ENCODE data around the gene PSAT1. TPM values are rescaled to one million over a fixed set of nuclear protein-coding genes. Genes with fewer than 3 reads are reported as not detected.

The PSAT1 gene
- total and polyA plus RNA-seq, 4 donors, result 4.0 to 48.4 (median 11.1) TPM

DNA sequence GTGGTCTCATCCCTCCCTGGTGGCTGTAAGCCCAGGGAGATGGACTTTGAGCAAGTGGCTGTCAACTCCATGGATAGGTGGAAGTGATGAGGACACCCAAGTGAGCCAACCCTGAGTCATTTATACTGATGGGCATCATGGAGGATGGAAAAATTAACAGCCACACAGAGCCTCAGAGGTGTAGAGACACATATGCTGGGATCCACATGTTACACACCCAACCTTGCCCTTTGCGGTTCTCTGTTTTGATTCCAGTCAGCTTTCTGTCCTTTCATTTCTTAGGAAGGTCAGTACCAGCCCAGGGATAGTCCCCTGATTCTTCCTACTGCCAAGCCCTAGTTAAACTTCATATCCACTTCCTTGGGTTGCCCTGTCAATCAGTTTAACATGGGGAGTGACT, 51.9 kb downstream of the PSAT1 start:
- ATAC-seq (ENCODE audit: insufficient read depth, low FRiP score) (no peak), DNase-seq (no peak)
- no peaks in the 10 kb centered on the region for H3K9me3 ChIP-seq (ENCODE audit: control insufficient read depth in 4 of 4, insufficient read depth in 3 of 4, low read length in 3 of 4)
- no peak for TF ChIP-seq CTCF (IDR thresholded peaks at IDR 0.05; ENCODE audit: control extremely low read depth, extremely low read depth)
- no peak overlapping the region for H3K9ac ChIP-seq (ENCODE audit: insufficient read depth in 1 of 2, low read length in 2 of 2)
- no peaks in the 10 kb centered on the region for H3K27me3 ChIP-seq (ENCODE audit: control insufficient read depth in 3 of 3, insufficient read depth in 3 of 3, low read length in 2 of 3)
- H3K4me1 ChIP-seq (ENCODE audit: control insufficient read depth in 5 of 5, insufficient read depth in 5 of 5, low read length in 5 of 5), result no peaks in the 10 kb centered on the region
- H3K27ac ChIP-seq (ENCODE audit: low read depth in 1 of 2, low read length in 1 of 2), result no peak overlapping the region
- no peak overlapping the region for H3K4me3 ChIP-seq
- WGBS, 2 donors, result 88 to 98% methylated on average over 1 of the region's 1 CpG
- H3K36me3 ChIP-seq (ENCODE audit: control insufficient read depth in 4 of 4, insufficient read depth in 4 of 4, low read length in 4 of 4), result no peaks in the 10 kb centered on the region

- TF ChIP-seq CTCF (IDR thresholded peaks at IDR 0.05; ENCODE audit: control extremely low read depth, extremely low read depth), result no peak
- ATAC-seq (ENCODE audit: insufficient read depth, low FRiP score) (no peak), DNase-seq (no peak)
- 53 to 63% methylated on average over 2 of the region's 2 CpGs for WGBS, 2 donors
- Histone ChIP-seq H3K27me3 (ENCODE audit: control insufficient read depth in 3 of 3, insufficient read depth in 3 of 3, low read length in 2 of 3) (no peaks in the 10 kb centered on the region), H3K36me3 (ENCODE audit: control insufficient read depth in 4 of 4, insufficient read depth in 4 of 4, low read length in 4 of 4) (no peaks in the 10 kb centered on the region), H3K9ac (ENCODE audit: insufficient read depth in 1 of 2, low read length in 2 of 2) (no peak overlapping the region), H3K4me3 (no peak overlapping the region), H3K27ac (ENCODE audit: low read depth in 1 of 2, low read length in 1 of 2) (no peak overlapping the region), H3K9me3 (ENCODE audit: control insufficient read depth in 4 of 4, insufficient read depth in 3 of 4, low read length in 3 of 4) (no peaks in the 10 kb centered on the region), H3K4me1 (ENCODE audit: control insufficient read depth in 5 of 5, insufficient read depth in 5 of 5, low read length in 5 of 5) (no peaks in the 10 kb centered on the region)
Observed at GRCh38 chr9:78351816-78352215, 54.9 kb downstream of the PSAT1 start.

GRCh38 chr9:78354324-78354973, 57.5 kb downstream of the PSAT1 start:
- Histone ChIP-seq H3K27me3 (ENCODE audit: control insufficient read depth in 3 of 3, insufficient read depth in 3 of 3, low read length in 2 of 3) (no peaks in the 10 kb centered on the region), H3K4me3 (no peak overlapping the region), H3K4me1 (ENCODE audit: control insufficient read depth in 5 of 5, insufficient read depth in 5 of 5, low read length in 5 of 5) (no peaks in the 10 kb centered on the region), H3K9me3 (ENCODE audit: control insufficient read depth in 4 of 4, insufficient read depth in 3 of 4, low read length in 3 of 4) (peaks cover 0 to 2% (median 0%) of the 10 kb centered on the region in 4 donors), H3K9ac (ENCODE audit: insufficient read depth in 1 of 2, low read length in 2 of 2) (no peak overlapping the region), H3K36me3 (ENCODE audit: control insufficient read depth in 4 of 4, insufficient read depth in 4 of 4, low read length in 4 of 4) (no peaks in the 10 kb centered on the region), H3K27ac (ENCODE audit: low read depth in 1 of 2, low read length in 1 of 2) (no peak overlapping the region)
- ATAC-seq (ENCODE audit: insufficient read depth, low FRiP score) (no peak), DNase-seq (no peak)
- TF ChIP-seq CTCF (IDR thresholded peaks at IDR 0.05; ENCODE audit: control extremely low read depth, extremely low read depth), result no peak

DNA sequence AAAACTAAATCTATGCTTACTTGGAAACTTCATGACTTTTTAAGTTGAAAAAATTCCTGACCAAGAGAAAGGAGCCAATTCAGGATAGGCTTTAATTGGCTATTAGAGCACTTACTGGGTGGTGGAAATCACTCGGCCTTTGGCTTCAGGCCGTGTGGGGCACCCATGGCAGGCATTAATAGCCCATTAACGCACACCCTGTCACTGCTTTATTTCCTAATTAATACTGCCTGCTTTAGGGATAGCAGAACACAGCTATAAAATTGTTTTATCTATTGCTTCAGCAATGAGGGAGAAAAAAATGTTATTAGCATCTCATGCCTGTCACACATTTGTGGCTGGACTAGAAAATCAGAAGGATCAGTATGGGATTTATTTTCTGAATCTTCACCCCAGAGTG, 58.1 kb downstream of the PSAT1 start:
- no peaks in the 10 kb centered on the region for H3K36me3 ChIP-seq (ENCODE audit: control insufficient read depth in 4 of 4, insufficient read depth in 4 of 4, low read length in 4 of 4)
- no peak overlapping the region for H3K27ac ChIP-seq (ENCODE audit: low read depth in 1 of 2, low read length in 1 of 2)
- DNase-seq (no peak), ATAC-seq (ENCODE audit: insufficient read depth, low FRiP score) (no peak)
- H3K9me3 ChIP-seq (ENCODE audit: control insufficient read depth in 4 of 4, insufficient read depth in 3 of 4, low read length in 3 of 4), result peaks cover 0 to 2% (median 0%) of the 10 kb centered on the region in 4 donors
- H3K4me1 ChIP-seq (ENCODE audit: control insufficient read depth in 5 of 5, insufficient read depth in 5 of 5, low read length in 5 of 5), result no peaks in the 10 kb centered on the region
- no peaks in the 10 kb centered on the region for H3K27me3 ChIP-seq (ENCODE audit: control insufficient read depth in 3 of 3, insufficient read depth in 3 of 3, low read length in 2 of 3)
- H3K9ac ChIP-seq (ENCODE audit: insufficient read depth in 1 of 2, low read length in 2 of 2), result no peak overlapping the region
- no peak for TF ChIP-seq CTCF (IDR thresholded peaks at IDR 0.05; ENCODE audit: control extremely low read depth, extremely low read depth)
- 79 to 91% methylated on average over 3 of the region's 3 CpGs for WGBS, 2 donors
- H3K4me3 ChIP-seq, result no peak overlapping the region
